ENCODE data around the gene OVCH1. TPM values are rescaled to one million over a fixed set of nuclear protein-coding genes. Genes with fewer than 3 reads are reported as not detected.
"Not testable (repeated sequence)": the region's sequence is repeated elsewhere in the genome, so short reads cannot be mapped to it uniquely, and the experiment has no call there.

The OVCH1 gene
- total RNA-seq, 2 experiments from 2014 or later = not detected

DNA sequence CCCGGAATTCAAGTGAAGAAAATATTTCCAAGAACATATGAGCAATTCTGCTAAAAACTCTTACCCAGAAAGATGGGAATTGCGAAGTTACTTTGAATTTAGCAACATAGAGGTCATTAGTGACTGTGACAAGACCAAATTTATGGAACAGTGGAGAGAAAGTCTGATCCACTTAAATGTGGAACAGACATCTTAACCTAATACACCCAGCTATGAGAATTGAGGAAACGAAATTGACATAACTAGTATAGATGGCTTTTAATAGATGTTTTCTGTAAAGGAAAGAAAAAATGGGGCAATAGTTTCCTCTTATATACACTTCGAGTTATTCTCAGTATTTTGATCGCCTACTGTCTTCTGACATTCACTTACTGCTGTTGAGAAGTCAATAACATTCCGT, 4.6 kb downstream of the OVCH1 start:
- POLR2A ChIA-PET = no interaction called here
- H3K36me3 Mint-ChIP-seq (ENCODE audit: low read depth) = no peaks in the 10 kb centered on the region

DNA sequence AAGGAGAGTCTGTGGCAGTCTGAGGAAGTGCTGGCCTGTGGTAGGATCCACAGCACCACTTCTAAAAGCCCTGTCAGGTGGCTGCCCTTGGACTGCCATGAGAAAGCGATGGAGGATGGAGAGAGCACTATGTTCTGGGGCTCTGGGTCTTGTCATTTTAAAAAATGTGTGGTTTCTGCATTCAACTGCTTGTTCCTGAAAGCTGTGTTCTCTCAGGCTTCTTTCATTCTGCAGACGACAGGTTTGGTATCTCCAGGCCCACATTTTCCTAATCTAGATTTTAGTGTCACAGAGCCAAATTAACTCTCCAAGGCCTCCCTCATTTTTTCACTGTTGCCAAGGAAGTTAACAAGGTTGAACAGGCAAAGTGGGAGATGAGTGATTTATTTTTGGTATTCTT, 10.5 kb downstream of the OVCH1 start:
- DNase-seq (no peak), ATAC-seq (no peak)
- no peak overlapping the region for H3K4me3 Mint-ChIP-seq
- H3K4me1 Mint-ChIP-seq (ENCODE audit: low read depth) = no peaks in the 10 kb centered on the region
- CTCF ChIA-PET = no interaction called here
- H3K36me3 Mint-ChIP-seq (ENCODE audit: low read depth) = no peaks in the 10 kb centered on the region
- peaks cover 9% of the 10 kb centered on the region for H3K27me3 Mint-ChIP-seq (ENCODE audit: low read depth)
- no peaks in the 10 kb centered on the region for H3K9me3 Mint-ChIP-seq (ENCODE audit: insufficient read depth)
- no peak overlapping the region for H3K27ac Mint-ChIP-seq
- POLR2A ChIA-PET = no interaction called here

More for the DNA sequence above, 4.6 kb downstream of the OVCH1 start:
- ATAC-seq = no peak
- no peak for DNase-seq
- H3K9me3 Mint-ChIP-seq (ENCODE audit: insufficient read depth) = no peaks in the 10 kb centered on the region
- H3K4me1 Mint-ChIP-seq (ENCODE audit: low read depth) = no peaks in the 10 kb centered on the region
- CTCF ChIA-PET = no interaction called here
- H3K27me3 Mint-ChIP-seq (ENCODE audit: low read depth) = peaks cover 6% of the 10 kb centered on the region
- H3K4me3 Mint-ChIP-seq = no peak overlapping the region
- H3K27ac Mint-ChIP-seq = no peak overlapping the region

DNA sequence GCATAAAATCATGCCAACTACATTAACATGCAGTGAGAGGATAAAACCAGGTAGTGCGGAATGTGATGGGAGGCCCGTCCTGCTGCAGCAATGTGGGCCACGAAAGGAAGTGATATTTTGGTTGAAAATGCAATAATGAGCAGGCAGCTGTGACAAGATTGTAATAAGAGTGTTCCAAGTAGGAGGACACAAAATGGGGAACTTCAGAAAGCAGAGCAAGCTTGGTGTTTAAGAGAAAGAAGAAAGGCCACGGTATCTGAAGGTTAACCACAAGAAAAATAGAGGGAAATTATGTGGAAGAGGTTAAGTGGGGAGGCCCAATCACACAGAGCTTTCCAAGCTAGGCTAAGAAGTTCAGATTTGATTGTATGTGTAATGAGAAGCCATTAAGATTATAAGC, 34.3 kb downstream of the OVCH1 start:
- H3K27ac Mint-ChIP-seq = no peak overlapping the region
- CTCF ChIA-PET = no interaction called here
- no peak for DNase-seq
- H3K36me3 Mint-ChIP-seq (ENCODE audit: low read depth) = no peaks in the 10 kb centered on the region
- no peak overlapping the region for H3K4me3 Mint-ChIP-seq
- H3K9me3 Mint-ChIP-seq (ENCODE audit: insufficient read depth) = no peaks in the 10 kb centered on the region
- no peaks in the 10 kb centered on the region for H3K27me3 Mint-ChIP-seq (ENCODE audit: low read depth)
- POLR2A ChIA-PET = no interaction called here
- ATAC-seq = no peak
- H3K4me1 Mint-ChIP-seq (ENCODE audit: low read depth) = no peaks in the 10 kb centered on the region

DNA sequence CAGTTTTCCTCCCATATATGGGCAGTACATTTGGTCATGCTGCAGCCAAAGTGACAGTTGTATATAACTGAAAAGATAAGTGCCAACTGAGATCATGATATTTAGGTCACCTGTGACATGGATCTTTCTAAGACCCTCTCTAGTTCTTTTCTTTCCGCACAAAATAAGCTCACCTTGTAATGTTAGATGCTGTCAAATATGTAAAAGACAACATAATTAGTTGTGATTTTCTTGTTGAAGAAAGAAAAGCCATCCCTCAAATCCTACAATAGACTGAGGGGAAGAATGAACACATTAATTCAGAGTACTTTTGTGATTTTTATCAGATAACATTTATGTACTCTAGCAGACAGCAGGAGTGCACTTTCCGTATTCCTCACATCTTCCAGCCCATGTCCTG, 37.4 kb downstream of the OVCH1 start:
- DNase-seq (no peak), ATAC-seq (no peak)
- ChIA-PET POLR2A (no interaction called here), CTCF (no interaction called here)
- Mint-ChIP-seq H3K4me3 (no peak overlapping the region), H3K27ac (no peak overlapping the region), H3K4me1 (ENCODE audit: low read depth) (no peaks in the 10 kb centered on the region), H3K9me3 (ENCODE audit: insufficient read depth) (no peaks in the 10 kb centered on the region), H3K36me3 (ENCODE audit: low read depth) (no peaks in the 10 kb centered on the region), H3K27me3 (ENCODE audit: low read depth) (no peaks in the 10 kb centered on the region)

DNA sequence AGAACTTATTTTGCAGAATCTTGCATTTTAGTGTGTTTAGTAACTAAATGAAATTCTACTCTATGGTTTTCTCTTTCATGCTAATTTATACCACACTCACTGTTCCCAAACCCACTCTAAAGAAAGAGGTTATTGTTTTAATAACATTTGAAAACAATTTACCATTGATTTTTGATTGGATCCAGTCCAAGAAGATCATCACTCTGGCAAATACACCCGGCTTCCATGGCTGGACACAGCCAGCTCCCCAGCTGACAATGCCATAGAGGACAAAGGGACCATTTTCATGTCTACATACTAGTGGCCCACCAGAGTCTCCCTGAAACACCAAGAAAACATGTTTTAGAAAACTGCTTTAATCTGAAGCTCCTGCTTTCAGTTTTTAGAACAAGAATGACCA, 42.4 kb downstream of the OVCH1 start:
- no peak for DNase-seq
- H3K27ac Mint-ChIP-seq = no peak overlapping the region
- H3K4me3 Mint-ChIP-seq = no peak overlapping the region
- ChIA-PET CTCF (no interaction called here), POLR2A (no interaction called here)
- ATAC-seq = no peak
- H3K4me1 Mint-ChIP-seq (ENCODE audit: low read depth) = no peaks in the 10 kb centered on the region
- H3K9me3 Mint-ChIP-seq (ENCODE audit: insufficient read depth) = no peaks in the 10 kb centered on the region
- H3K27me3 Mint-ChIP-seq (ENCODE audit: low read depth) = peaks cover 5% of the 10 kb centered on the region
- no peaks in the 10 kb centered on the region for H3K36me3 Mint-ChIP-seq (ENCODE audit: low read depth)

DNA sequence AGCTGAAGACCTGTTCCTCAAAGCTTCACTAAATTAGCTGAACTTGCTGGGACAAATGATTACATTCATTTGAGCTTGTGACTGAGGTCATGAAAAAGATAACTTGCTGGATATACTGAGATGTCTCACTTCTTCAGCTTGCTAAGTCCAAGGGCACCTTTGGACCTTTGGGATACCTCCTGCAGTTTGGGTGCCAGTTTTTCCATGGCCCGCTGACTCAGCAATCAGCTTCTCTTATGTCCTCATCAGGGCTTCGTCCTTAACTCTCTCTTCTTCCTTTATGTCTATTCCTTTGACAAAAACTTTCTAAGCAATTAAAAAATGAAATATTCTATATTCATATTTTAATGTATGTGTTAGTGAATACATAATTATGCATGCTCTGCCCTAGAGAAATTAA, 45.6 kb downstream of the OVCH1 start:
- Mint-ChIP-seq H3K4me3 (no peak overlapping the region), H3K4me1 (ENCODE audit: low read depth) (no peaks in the 10 kb centered on the region), H3K9me3 (ENCODE audit: insufficient read depth) (no peaks in the 10 kb centered on the region), H3K27me3 (ENCODE audit: low read depth) (peaks cover 5% of the 10 kb centered on the region), H3K36me3 (ENCODE audit: low read depth) (no peaks in the 10 kb centered on the region), H3K27ac (no peak overlapping the region)
- DNase-seq (no peak), ATAC-seq (no peak)
- ChIA-PET POLR2A (no interaction called here), CTCF (no interaction called here)

DNA sequence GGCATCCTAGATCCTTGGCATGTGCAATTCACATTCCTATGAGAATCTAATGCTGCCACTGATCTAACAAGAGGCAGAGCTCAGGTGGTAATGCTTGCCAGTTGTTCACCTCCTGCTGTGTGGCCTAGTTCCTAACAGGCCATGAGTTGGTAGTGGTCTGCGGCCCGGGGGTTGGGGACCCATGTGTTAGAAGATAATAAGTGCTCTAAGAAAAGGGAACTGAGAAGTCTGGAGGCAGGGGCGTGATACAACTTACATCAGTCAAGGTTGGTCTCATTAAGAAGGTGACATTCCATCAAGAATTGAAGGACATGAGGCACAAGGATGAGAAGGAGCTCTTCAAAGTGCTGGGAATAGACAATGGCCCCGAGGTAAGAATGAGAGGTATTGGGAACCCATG, 49.3 kb downstream of the OVCH1 start:
- ChIA-PET POLR2A (no interaction called here), CTCF (no interaction called here)
- H3K36me3 Mint-ChIP-seq (ENCODE audit: low read depth) = no peaks in the 10 kb centered on the region
- H3K4me1 Mint-ChIP-seq (ENCODE audit: low read depth) = no peaks in the 10 kb centered on the region
- no peak for DNase-seq
- no peaks in the 10 kb centered on the region for H3K9me3 Mint-ChIP-seq (ENCODE audit: insufficient read depth)
- H3K27me3 Mint-ChIP-seq (ENCODE audit: low read depth) = peaks cover 3% of the 10 kb centered on the region
- no peak for ATAC-seq
- H3K4me3 Mint-ChIP-seq = no peak overlapping the region
- H3K27ac Mint-ChIP-seq = no peak overlapping the region

DNA sequence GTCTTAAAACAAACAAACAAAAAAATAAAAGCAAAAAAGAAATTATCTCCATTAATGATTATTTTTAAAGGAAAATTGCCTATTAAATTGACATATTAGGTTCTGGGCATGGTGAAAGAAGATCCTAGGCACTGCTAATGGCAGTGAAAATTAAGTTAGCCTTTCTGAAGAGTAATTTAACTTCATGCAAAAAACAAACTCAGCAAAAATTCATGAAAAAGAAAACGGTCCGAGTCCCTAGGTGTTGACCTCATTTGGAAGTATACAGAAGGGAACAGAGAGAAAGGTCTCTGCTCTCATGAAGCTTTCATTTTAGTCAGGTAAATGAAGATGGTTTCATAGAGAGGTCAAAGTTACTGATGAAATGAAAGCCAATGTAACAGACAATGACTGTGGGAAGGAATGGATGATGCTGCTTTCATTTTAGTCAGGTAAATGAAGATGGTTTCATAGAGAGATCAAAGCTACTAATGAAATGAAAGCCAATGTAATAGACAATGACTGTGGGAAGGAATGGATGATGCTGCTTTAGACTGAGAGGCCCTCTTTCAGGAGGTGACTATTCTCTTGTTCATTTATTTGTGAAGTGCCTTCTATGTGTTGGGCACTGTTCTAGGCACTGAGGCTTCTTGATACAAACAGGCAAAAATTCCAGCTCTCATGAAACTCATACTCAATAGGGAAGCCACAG, 50.1 kb downstream of the OVCH1 start:
- Mint-ChIP-seq H3K27ac (no peak overlapping the region), H3K27me3 (ENCODE audit: low read depth) (peaks cover 1% of the 10 kb centered on the region), H3K4me1 (ENCODE audit: low read depth) (no peaks in the 10 kb centered on the region), H3K9me3 (ENCODE audit: insufficient read depth) (no peaks in the 10 kb centered on the region), H3K36me3 (ENCODE audit: low read depth) (no peaks in the 10 kb centered on the region), H3K4me3 (no peak overlapping the region)
- no peak for ATAC-seq
- ChIA-PET POLR2A (no interaction called here), CTCF (no interaction called here)
- DNase-seq = no peak

DNA sequence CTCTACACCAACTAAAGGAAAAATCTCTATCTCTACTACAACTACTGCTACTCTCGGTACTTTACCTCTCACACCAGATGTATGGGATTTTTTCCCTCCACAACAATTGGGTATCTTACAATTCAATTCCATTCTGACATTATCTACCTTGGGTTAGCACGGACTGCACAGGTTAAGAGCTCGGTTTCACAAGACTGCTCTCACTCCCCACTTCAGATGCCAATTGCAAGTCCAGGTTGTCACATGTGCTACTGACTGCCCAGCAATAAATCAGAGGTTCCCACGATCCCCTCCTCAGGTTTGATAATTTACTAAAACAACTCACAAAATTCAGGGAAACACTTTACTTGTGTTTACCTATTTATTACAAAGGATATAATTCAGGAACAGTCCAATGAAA, 58.0 kb downstream of the OVCH1 start:
- H3K27me3 Mint-ChIP-seq (ENCODE audit: low read depth) = no peaks in the 10 kb centered on the region
- DNase-seq (no peak), ATAC-seq (no peak)
- no peak overlapping the region for H3K4me3 Mint-ChIP-seq
- no peaks in the 10 kb centered on the region for H3K4me1 Mint-ChIP-seq (ENCODE audit: low read depth)
- no peak overlapping the region for H3K27ac Mint-ChIP-seq
- ChIA-PET POLR2A (no interaction called here), CTCF (no interaction called here)
- H3K9me3 Mint-ChIP-seq (ENCODE audit: insufficient read depth) = no peaks in the 10 kb centered on the region
- H3K36me3 Mint-ChIP-seq (ENCODE audit: low read depth) = no peaks in the 10 kb centered on the region

DNA sequence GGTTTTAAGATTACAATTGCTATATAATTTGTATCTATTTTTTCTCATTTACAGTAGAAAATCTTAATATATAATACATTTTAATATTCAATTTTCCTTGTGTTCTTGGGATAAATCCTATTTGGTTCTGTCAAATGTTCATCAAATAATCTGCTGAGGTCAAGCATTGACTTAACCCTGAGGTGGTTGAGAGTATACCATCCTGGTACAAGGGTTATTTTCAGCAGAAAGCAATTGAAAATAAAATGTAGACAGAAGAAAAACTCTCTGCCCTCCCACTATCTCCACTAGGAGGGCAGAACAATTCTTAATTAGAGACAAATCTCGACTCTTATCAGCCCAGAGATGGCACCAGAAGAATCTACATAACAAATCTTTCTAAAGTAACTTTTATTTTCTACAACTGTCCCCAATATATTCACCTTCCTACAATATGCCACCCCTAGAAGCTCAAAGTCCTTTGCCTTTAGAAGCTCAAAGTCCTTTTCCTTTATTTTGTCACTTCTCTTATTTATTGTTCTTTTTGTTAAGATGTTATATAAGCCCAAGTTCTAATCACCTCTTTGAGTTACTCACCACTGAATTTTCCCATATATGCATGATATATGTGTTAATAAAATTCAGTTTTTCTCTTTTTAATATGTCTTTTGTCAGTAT, 58.6 kb downstream of the OVCH1 start:
- CTCF ChIA-PET = no interaction called here
- Mint-ChIP-seq H3K27ac (no peak overlapping the region), H3K27me3 (ENCODE audit: low read depth) (no peaks in the 10 kb centered on the region), H3K36me3 (ENCODE audit: low read depth) (no peaks in the 10 kb centered on the region), H3K4me3 (no peak overlapping the region), H3K9me3 (ENCODE audit: insufficient read depth) (no peaks in the 10 kb centered on the region), H3K4me1 (ENCODE audit: low read depth) (no peaks in the 10 kb centered on the region)
- ATAC-seq (no peak), DNase-seq (no peak)
- POLR2A ChIA-PET = no interaction called here

DNA sequence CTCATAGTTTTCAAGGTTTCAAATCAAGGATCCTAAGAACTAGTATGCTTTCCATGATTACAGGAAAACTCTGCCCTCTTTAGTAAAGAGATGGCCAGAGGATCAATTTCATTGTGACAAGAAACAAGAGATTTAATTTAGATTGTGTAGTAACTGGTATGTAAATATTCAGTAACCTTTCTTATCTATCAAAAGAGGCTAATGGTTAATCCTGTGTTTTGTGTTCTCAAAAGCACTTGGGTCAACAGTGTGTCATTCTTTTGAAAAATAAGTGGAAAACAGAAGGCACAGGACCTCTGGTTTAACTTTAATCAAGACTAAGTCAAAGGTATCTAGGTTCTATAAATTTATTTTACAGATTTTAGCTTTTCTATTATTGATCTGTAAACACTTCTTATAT, 59.9 kb downstream of the OVCH1 start:
- POLR2A ChIA-PET = no interaction called here
- H3K4me3 Mint-ChIP-seq = no peak overlapping the region
- H3K36me3 Mint-ChIP-seq (ENCODE audit: low read depth) = no peaks in the 10 kb centered on the region

DNA sequence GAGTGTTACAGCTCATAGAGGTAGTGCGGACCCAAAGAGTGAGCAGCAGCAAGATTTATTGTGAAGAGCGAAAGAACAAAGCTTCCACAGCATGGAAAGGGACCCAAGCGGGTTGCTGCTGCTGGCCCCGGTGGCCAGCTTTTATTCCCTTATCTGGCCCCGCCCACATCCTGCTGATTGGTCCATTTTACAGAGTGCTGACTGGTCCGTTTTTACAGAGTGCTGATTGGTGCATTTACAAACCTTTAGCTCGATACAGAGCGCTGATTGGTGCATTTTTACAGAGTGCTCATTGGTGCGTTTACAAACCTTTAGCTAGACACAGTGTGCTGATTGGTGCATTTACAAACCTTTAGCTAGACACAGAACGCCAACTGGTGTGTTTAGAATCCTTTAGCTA, 60.7 kb downstream of the OVCH1 start:
- DNase-seq, H3K27ac Mint-ChIP-seq: not testable (repeated sequence)

More for the DNA sequence above, 59.9 kb downstream of the OVCH1 start:
- H3K9me3 Mint-ChIP-seq (ENCODE audit: insufficient read depth) = no peaks in the 10 kb centered on the region
- no peak overlapping the region for H3K27ac Mint-ChIP-seq
- ATAC-seq (no peak), DNase-seq (no peak)
- CTCF ChIA-PET = no interaction called here
- H3K4me1 Mint-ChIP-seq (ENCODE audit: low read depth) = no peaks in the 10 kb centered on the region
- no peaks in the 10 kb centered on the region for H3K27me3 Mint-ChIP-seq (ENCODE audit: low read depth)

DNA sequence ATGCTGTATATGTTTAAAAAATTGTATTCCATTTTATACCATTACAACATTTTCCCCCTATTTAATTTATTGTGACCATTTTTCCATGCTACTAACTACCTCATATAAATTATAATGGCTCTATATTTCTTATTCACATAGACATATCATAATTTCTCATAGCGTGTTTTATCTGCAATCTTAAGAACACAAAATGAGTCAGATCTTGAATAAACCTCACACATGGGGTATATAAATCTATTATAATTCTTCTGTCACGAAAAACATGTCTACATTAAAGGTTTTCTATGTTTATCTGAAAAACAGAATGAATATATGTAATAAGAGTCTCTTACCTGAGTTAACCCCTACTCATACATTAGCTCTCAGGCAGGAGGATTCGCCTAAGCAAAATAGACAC, 66.0 kb downstream of the OVCH1 start:
- ChIA-PET CTCF (interaction anchor here (1.2 kb wide), 1 partner anchor 114 kb away, joined by 5 read pairs; no protein-coding TSS in a partner anchor), POLR2A (no interaction called here)
- Mint-ChIP-seq H3K9me3 (ENCODE audit: insufficient read depth) (no peaks in the 10 kb centered on the region), H3K27ac (no peak overlapping the region), H3K36me3 (ENCODE audit: low read depth) (no peaks in the 10 kb centered on the region), H3K4me3 (no peak overlapping the region), H3K27me3 (ENCODE audit: low read depth) (no peaks in the 10 kb centered on the region), H3K4me1 (ENCODE audit: low read depth) (no peaks in the 10 kb centered on the region)
- no peak for ATAC-seq
- DNase-seq = no peak

More for the DNA sequence above, 60.7 kb downstream of the OVCH1 start:
- H3K4me3 Mint-ChIP-seq; POLR2A ChIA-PET; H3K27me3 Mint-ChIP-seq (ENCODE audit: low read depth); H3K9me3 Mint-ChIP-seq (ENCODE audit: insufficient read depth); ATAC-seq; H3K36me3 Mint-ChIP-seq (ENCODE audit: low read depth); H3K4me1 Mint-ChIP-seq (ENCODE audit: low read depth); CTCF ChIA-PET: not testable (repeated sequence)
